SK-N-SH (cell line): ENCODE measurements around the gene LSM3.

ENCODE experiments used
- EP300 ChIP-seq, 2 experiments: IDR thresholded peaks; 2 replicates each; pipeline versions ENCODE4 v1.4.0 to v1.6.1; 2012; ENCODE audit warnings: borderline replicate concordance in 1 of 2, low read depth in 1 of 2, low read length in 1 of 2
- EZH2phosphoT487 ChIP-seq: fragments of 200-600 bp; sonication (generic); IDR thresholded peaks from 2 replicates; pipeline ENCODE4 v1.6.1; 2017; ENCODE audit warnings: low read depth, mixed run types, mild to moderate bottlenecking, antibody characterized with exemption, moderate library complexity, borderline replicate concordance
- GATA2 ChIP-seq: sonication (generic); formaldehyde crosslinking; IDR thresholded peaks from 2 replicates; pipeline ENCODE4 v1.5.0; 2020; ENCODE audit warnings: mild to moderate bottlenecking, missing genetic modification reagents
- MXI1 ChIP-seq: IDR thresholded peaks from 2 replicates; pipeline ENCODE4 v1.6.1; 2012; ENCODE audit warnings: mild to moderate bottlenecking, low read depth, low read length, improper control_type of control experiment
- POLR2AphosphoS5 ChIP-seq: IDR thresholded peaks from 2 replicates; pipeline ENCODE4 v1.6.1; 2012; ENCODE audit warnings: low read depth, low read length
- RAD21 ChIP-seq: IDR thresholded peaks from 2 replicates; pipeline ENCODE4 v1.6.1; 2012; ENCODE audit warnings: mild to moderate bottlenecking, low read length
- TF ChIP-seq, protein P1 (sequence below): fragments of 200-600 bp; sonication (generic); IDR thresholded peaks from 2 replicates; pipeline ENCODE4 v1.6.1; 2017; ENCODE audit warnings: antibody characterized with exemption, mild to moderate bottlenecking, moderate library complexity
- TF ChIP-seq, protein P2 (sequence below): IDR thresholded peaks from 2 replicates; pipeline ENCODE4 v1.4.0; 2012; ENCODE audit warnings: low read depth
- TF ChIP-seq, protein P3 (sequence below): IDR thresholded peaks from 2 replicates; pipeline ENCODE4 v1.4.0; 2012; ENCODE audit warnings: low read depth, borderline replicate concordance

DNA sequence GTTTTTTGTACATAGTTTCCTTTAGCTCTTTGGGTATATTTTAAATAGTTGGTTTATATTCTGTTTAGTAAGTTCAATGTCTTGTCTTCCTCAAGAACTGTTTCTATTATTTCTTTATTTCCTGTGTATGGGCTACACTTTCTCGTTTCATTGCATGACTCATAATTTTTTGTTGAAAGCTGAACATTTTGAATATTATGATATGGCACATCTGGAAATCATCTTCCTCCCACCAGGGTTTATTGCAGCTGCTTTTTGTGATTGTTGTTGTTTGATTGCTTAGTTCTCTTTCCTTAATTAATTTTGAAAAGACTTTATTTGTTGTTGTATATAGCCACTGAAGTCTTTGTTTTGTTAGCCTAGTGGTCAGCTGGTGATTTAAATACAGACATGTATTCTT, 43.8 kb downstream of the LSM3 start:
- no peak for TF ChIP-seq GATA2 (CRISPR knock-in tag)
- no peak for TF ChIP-seq EP300 (IDR thresholded peaks at IDR 0.05; ENCODE audit: borderline replicate concordance in 1 of 2, low read depth in 1 of 2, low read length in 1 of 2)
- TF ChIP-seq POLR2AphosphoS5 = no peak
- no peak for TF ChIP-seq MXI1
- TF ChIP-seq, protein P1, sequence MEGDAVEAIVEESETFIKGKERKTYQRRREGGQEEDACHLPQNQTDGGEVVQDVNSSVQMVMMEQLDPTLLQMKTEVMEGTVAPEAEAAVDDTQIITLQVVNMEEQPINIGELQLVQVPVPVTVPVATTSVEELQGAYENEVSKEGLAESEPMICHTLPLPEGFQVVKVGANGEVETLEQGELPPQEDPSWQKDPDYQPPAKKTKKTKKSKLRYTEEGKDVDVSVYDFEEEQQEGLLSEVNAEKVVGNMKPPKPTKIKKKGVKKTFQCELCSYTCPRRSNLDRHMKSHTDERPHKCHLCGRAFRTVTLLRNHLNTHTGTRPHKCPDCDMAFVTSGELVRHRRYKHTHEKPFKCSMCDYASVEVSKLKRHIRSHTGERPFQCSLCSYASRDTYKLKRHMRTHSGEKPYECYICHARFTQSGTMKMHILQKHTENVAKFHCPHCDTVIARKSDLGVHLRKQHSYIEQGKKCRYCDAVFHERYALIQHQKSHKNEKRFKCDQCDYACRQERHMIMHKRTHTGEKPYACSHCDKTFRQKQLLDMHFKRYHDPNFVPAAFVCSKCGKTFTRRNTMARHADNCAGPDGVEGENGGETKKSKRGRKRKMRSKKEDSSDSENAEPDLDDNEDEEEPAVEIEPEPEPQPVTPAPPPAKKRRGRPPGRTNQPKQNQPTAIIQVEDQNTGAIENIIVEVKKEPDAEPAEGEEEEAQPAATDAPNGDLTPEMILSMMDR = no peak
- TF ChIP-seq, protein P2, sequence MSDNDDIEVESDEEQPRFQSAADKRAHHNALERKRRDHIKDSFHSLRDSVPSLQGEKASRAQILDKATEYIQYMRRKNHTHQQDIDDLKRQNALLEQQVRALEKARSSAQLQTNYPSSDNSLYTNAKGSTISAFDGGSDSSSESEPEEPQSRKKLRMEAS = no peak
- TF ChIP-seq, protein P3, sequence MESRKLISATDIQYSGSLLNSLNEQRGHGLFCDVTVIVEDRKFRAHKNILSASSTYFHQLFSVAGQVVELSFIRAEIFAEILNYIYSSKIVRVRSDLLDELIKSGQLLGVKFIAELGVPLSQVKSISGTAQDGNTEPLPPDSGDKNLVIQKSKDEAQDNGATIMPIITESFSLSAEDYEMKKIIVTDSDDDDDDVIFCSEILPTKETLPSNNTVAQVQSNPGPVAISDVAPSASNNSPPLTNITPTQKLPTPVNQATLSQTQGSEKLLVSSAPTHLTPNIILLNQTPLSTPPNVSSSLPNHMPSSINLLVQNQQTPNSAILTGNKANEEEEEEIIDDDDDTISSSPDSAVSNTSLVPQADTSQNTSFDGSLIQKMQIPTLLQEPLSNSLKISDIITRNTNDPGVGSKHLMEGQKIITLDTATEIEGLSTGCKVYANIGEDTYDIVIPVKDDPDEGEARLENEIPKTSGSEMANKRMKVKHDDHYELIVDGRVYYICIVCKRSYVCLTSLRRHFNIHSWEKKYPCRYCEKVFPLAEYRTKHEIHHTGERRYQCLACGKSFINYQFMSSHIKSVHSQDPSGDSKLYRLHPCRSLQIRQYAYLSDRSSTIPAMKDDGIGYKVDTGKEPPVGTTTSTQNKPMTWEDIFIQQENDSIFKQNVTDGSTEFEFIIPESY = no peak
- TF ChIP-seq RAD21 = no peak
- no peak for TF ChIP-seq EZH2phosphoT487
